ENCODE measurements around the gene ELK4.
A peak's percentile ranks its signal among the peaks of the same experiment; 100 is the strongest.

DNA sequence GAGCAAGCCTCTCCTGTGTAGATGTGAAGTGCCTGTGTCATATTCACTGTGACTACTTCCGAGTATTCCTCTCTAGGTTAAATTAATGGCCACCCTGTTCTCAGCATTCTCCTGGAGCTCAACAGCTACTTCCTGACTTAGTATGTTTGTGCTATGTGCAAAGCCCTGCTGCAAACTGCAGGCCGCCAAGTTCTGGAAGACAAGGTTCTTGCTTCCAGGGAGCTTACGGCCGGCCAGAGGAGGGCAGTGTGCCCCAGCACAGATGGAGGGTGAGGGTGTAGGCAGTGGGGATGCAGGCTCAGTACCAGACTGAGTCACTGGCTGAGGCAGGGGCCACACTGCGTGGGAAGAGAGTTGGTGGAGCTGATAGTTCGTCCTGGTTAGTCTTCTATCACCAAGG is 43.2 kb downstream of the ELK4 start:
- TF ChIP-seq, protein P1, sequence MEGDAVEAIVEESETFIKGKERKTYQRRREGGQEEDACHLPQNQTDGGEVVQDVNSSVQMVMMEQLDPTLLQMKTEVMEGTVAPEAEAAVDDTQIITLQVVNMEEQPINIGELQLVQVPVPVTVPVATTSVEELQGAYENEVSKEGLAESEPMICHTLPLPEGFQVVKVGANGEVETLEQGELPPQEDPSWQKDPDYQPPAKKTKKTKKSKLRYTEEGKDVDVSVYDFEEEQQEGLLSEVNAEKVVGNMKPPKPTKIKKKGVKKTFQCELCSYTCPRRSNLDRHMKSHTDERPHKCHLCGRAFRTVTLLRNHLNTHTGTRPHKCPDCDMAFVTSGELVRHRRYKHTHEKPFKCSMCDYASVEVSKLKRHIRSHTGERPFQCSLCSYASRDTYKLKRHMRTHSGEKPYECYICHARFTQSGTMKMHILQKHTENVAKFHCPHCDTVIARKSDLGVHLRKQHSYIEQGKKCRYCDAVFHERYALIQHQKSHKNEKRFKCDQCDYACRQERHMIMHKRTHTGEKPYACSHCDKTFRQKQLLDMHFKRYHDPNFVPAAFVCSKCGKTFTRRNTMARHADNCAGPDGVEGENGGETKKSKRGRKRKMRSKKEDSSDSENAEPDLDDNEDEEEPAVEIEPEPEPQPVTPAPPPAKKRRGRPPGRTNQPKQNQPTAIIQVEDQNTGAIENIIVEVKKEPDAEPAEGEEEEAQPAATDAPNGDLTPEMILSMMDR (IDR thresholded peaks at IDR 0.05) = peak in 7 of 12 donors; percentile 13 to 40 (median 30)
- TF ChIP-seq POLR2A (IDR thresholded peaks at IDR 0.05) = no peak

Measured in heart left ventricle (tissue), 13 donors.